Activated naive CD8-positive, alpha-beta T cell (primary cell): ENCODE results near the gene HBS1L.

Experiments
- H3K27ac Mint-ChIP-seq: one replicate; pipeline ENCODE4 v1.8.0; 2021; ENCODE audit warnings: mixed read lengths
- H3K27me3 Mint-ChIP-seq: one replicate; pipeline ENCODE4 v1.8.0; 2021; ENCODE audit warnings: mixed read lengths
- H3K36me3 Mint-ChIP-seq: one replicate; pipeline ENCODE4 v1.8.0; 2021; ENCODE audit warnings: mixed read lengths
- H3K4me1 Mint-ChIP-seq: one replicate; pipeline ENCODE4 v1.8.0; 2021; ENCODE audit warnings: low read depth, mixed read lengths
- H3K4me3 Mint-ChIP-seq: one replicate; pipeline ENCODE4 v1.8.0; 2021; ENCODE audit warnings: mild to moderate bottlenecking, mixed read lengths
- H3K9me3 Mint-ChIP-seq: one replicate; pipeline ENCODE4 v1.8.0; 2021; ENCODE audit warnings: low read depth, mixed read lengths

Gene HBS1L

GRCh38 chr6:135008941-135009290 is 45.7 kb downstream of the HBS1L start:
- H3K4me1 Mint-ChIP-seq, result peaks cover 32% of the 10 kb centered on the region
- peaks cover 19% of the 10 kb centered on the region for H3K36me3 Mint-ChIP-seq
- no peaks in the 10 kb centered on the region for H3K27me3 Mint-ChIP-seq
- H3K4me3 Mint-ChIP-seq, result no peak overlapping the region
- H3K9me3 Mint-ChIP-seq, result no peaks in the 10 kb centered on the region
- peak overlapping the region; percentile 87 for H3K27ac Mint-ChIP-seq

DNA sequence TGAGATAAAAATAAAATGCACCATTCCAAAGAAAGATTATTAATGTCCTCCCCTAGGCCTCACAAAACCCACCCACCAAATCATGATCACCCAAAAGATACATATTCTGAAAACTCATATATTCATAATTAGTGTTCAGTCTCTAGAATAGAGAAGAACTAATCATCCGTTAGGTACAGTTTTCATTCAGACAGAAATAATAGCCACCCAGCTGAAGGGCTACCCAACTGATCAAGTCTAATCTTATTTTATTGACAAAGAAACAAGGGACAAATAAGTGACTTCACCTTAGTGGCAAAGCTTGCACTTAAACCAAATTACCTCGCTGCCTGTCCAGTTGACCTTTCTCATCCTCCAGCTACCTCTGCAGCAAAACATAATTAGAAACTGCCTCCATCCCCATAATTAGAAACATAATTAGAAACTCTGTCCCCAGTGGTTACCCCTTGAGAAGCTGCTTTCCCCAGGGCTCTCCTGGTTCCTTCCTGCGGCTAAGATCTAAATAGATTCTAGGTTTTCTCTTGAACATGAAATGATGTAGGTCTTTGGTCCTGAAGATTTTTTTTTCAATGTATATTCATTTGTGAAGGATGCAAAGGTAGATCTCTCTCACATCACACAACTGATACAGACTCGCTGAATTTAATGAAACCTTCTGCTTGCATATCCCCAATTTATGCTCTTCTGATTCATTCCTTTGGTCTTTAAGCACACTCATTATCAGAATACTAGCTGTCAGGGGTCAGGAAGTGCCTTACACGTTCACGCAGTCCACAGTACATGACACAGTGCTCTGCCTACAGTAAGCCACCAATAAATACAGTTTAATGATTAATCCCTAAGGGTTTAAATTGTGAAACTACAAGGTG is 46.3 kb downstream of the HBS1L start:
- Mint-ChIP-seq H3K4me3 (peak overlapping the region; percentile 38), H3K27ac (peak overlapping the region; percentile 87), H3K9me3 (no peaks in the 10 kb centered on the region)

DNA sequence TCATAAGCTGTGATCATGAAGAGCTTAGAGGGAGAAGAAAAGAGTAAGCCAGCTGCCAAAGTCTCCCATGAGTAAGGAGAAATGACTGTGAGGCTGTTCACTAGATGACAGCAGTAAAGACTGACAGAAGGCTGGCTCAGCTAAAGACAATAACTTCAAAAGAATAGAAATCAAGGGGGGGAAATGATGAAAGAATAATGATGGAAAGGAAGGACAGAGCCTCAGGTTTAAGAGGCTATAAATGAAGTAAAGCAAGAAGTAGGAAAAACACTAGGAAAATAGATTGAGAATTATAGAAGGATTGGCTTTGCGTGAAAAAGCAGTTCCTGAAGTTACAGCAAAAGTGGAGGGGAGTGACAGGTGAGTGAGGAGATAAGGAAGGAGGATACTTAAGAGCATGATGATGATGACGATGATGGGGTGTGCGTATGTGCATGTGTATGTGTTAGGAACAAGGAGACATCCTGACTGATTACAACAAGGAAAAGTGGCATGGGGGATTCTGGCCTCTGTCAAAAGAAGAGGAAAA is 48.2 kb downstream of the HBS1L start:
- H3K4me3 Mint-ChIP-seq, result no peak overlapping the region
- peaks cover 9% of the 10 kb centered on the region for H3K36me3 Mint-ChIP-seq
- H3K27ac Mint-ChIP-seq, result no peak overlapping the region
- no peaks in the 10 kb centered on the region for H3K9me3 Mint-ChIP-seq
- H3K4me1 Mint-ChIP-seq, result peaks cover 18% of the 10 kb centered on the region
- H3K27me3 Mint-ChIP-seq, result no peaks in the 10 kb centered on the region

More for the DNA sequence above, 46.3 kb downstream of the HBS1L start:
- Mint-ChIP-seq H3K36me3 (peaks cover 19% of the 10 kb centered on the region), H3K27me3 (no peaks in the 10 kb centered on the region), H3K4me1 (peaks cover 27% of the 10 kb centered on the region)

- no peaks in the 10 kb centered on the region for H3K27me3 Mint-ChIP-seq
- H3K4me1 Mint-ChIP-seq, result peaks cover 8% of the 10 kb centered on the region
- H3K9me3 Mint-ChIP-seq, result no peaks in the 10 kb centered on the region
- peaks cover 9% of the 10 kb centered on the region for H3K36me3 Mint-ChIP-seq
- no peak overlapping the region for H3K4me3 Mint-ChIP-seq
- no peak overlapping the region for H3K27ac Mint-ChIP-seq
These were observed 50.2 kb downstream of the HBS1L start for GRCh38 chr6:135004399-135004798.

DNA sequence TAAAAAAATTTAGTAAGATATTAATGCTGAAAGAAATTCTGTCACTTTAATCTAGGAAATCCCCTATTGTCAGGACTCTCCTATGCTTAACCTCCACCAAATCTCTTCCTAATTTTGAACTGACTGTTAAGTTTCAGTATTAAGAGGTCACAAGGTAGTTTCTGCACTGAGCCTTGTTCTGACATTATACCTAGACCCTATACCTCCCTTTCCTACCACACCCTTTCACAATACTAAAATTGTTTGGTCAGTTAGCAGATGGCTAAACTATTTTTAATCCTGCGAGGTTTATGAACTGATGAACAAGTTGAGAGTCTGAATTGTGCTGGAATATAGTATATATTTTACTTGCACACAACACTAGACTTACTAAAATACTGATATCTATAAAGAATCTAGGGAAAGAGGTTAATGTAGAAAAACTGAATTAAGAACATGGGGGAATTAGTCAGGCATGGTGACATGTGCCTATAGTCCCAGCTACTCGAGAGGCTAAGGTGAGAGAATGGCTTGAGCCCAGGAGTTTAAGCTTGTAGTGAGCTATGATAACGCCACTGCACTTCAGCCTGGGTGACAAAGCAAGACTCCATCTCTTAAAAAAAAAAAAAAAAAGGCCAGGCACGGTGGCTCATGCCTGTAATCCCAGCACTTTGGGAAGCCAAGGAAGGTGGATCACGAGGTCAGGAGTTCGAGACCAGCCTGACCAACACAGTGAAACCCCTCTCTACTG is 51.5 kb downstream of the HBS1L start:
- Mint-ChIP-seq H3K4me1 (peaks cover 14% of the 10 kb centered on the region), H3K27ac (no peak overlapping the region), H3K9me3 (no peaks in the 10 kb centered on the region), H3K36me3 (peaks cover 7% of the 10 kb centered on the region), H3K27me3 (no peaks in the 10 kb centered on the region), H3K4me3 (no peak overlapping the region)

GRCh38 chr6:135002229-135002844 is 52.3 kb downstream of the HBS1L start:
- Mint-ChIP-seq H3K27ac (no peak overlapping the region), H3K36me3 (peaks cover 11% of the 10 kb centered on the region), H3K4me1 (peaks cover 22% of the 10 kb centered on the region), H3K9me3 (no peaks in the 10 kb centered on the region), H3K27me3 (no peaks in the 10 kb centered on the region), H3K4me3 (no peak overlapping the region)

DNA sequence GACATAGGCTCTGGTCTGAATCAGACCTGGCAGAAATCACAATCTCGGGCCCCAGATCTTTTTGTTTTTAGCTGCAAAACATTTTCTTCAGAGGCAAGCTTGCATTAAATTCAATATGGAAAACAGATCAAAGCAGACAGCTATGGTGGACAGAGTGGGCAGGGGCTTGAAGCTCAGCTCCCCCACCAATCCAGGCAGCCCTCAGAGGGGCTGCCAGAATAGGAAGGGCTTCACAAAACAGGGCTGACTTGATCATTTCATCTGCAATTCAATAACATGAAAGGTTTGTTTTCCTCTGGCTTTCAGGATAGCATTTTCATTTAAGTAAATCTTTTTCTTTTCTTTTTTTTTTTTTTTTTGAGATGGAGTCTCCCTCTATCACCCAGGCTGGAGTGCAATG is 55.5 kb downstream of the HBS1L start:
- Mint-ChIP-seq H3K4me3 (no peak overlapping the region), H3K27me3 (no peaks in the 10 kb centered on the region), H3K4me1 (peaks cover 29% of the 10 kb centered on the region), H3K36me3 (peaks cover 17% of the 10 kb centered on the region), H3K9me3 (no peaks in the 10 kb centered on the region), H3K27ac (no peak overlapping the region)

- H3K4me3 Mint-ChIP-seq, result peak overlapping the region; percentile 62
These were observed 57.3 kb downstream of the HBS1L start for GRCh38 chr6:134997133-134997995.

DNA sequence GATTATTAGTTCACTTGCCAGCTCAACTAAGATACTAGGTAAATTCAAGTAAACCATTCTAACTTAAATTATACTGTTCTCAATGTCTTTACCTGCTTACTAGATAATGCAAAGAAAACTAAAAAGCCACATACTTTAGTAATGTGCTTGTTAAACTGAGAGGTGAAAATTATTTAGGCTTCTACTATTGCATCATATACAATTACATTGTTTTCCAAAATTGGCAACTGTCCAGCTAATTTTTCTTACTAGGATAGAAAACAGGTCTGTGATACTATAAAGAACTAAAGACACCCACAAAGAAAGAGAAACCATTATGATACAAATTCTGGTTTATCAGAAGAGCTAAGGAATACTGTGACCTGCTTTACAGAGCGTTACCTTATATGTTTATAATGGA is 59.1 kb downstream of the HBS1L start:
- Mint-ChIP-seq H3K27ac (peak overlapping the region; percentile 22), H3K36me3 (peaks cover 19% of the 10 kb centered on the region), H3K9me3 (no peaks in the 10 kb centered on the region), H3K27me3 (no peaks in the 10 kb centered on the region), H3K4me3 (no peak overlapping the region), H3K4me1 (peaks cover 24% of the 10 kb centered on the region)

More at GRCh38 chr6:134997133-134997995, 57.3 kb downstream of the HBS1L start:
- H3K4me1 Mint-ChIP-seq, result peaks cover 24% of the 10 kb centered on the region
- H3K27ac Mint-ChIP-seq, result peak overlapping the region; percentile 94
- no peaks in the 10 kb centered on the region for H3K27me3 Mint-ChIP-seq
- H3K9me3 Mint-ChIP-seq, result no peaks in the 10 kb centered on the region
- H3K36me3 Mint-ChIP-seq, result peaks cover 17% of the 10 kb centered on the region

DNA sequence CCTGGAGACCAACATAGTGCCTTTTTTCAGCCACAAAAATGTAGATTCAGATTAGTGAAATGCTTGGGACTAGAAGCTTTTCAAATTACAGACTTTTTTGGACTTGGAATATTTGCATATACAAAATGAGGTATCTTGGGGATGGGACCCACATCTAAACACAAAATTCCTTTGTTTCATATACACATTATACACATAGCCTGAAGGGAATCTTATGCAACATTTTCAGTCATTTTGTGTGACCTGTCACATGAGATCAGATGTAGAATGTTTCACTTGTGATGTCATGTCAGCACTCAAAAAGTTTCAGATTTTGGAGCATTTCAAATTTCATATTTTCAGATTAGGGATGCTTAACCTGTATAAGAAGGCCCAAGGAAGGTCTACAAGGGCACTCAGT is 60.2 kb downstream of the HBS1L start:
- Mint-ChIP-seq H3K36me3 (peaks cover 23% of the 10 kb centered on the region), H3K27ac (no peak overlapping the region), H3K4me3 (no peak overlapping the region), H3K9me3 (no peaks in the 10 kb centered on the region), H3K27me3 (no peaks in the 10 kb centered on the region), H3K4me1 (peaks cover 25% of the 10 kb centered on the region)

- H3K9me3 Mint-ChIP-seq, result no peaks in the 10 kb centered on the region
- H3K36me3 Mint-ChIP-seq, result peaks cover 16% of the 10 kb centered on the region
- H3K27me3 Mint-ChIP-seq, result no peaks in the 10 kb centered on the region
- no peak overlapping the region for H3K4me3 Mint-ChIP-seq
- H3K27ac Mint-ChIP-seq, result no peak overlapping the region
- peaks cover 9% of the 10 kb centered on the region for H3K4me1 Mint-ChIP-seq
These were observed 62.5 kb downstream of the HBS1L start for GRCh38 chr6:134992155-134992554.

DNA sequence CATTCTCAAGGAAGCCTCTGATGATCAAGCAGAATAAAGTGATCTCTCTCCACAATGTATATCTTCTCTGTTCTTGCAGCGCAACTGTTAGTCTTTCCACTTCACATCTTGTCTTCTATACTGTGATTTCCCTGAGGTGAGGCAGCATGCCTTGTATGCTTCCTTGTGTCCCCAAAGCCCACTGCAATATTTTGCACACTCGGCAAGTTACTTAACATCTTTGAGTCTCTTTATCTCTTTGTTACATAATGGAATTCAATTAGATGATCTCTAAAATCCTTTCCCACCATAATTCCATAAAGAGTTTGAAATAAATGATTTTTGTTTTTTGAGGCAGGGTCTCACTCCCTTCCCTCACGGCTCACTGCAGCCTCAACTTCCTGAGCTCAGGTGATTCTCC is 64.4 kb downstream of the HBS1L start:
- no peak overlapping the region for H3K27ac Mint-ChIP-seq
- peaks cover 12% of the 10 kb centered on the region for H3K36me3 Mint-ChIP-seq
- H3K4me1 Mint-ChIP-seq, result peaks cover 5% of the 10 kb centered on the region
- no peak overlapping the region for H3K4me3 Mint-ChIP-seq
- H3K9me3 Mint-ChIP-seq, result no peaks in the 10 kb centered on the region
- H3K27me3 Mint-ChIP-seq, result no peaks in the 10 kb centered on the region

DNA sequence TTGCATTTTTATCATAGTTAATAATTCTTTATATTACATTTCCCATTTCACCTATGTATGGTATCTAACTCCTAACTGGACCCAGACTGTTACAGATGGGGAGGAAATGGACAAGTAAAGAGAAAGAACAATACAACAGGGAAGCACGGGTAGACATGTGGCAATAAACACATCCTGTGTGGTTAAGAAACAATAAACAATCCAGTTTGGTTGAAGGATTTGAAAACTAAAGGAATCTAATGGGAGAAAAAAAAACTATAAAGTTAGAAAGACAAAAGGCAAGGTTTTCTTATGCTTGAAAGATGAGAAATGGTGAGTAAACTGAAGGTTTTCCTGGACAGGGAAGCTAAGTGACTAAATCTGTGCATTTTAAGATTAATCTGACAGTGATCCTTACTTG is 69.8 kb downstream of the HBS1L start:
- Mint-ChIP-seq H3K4me3 (no peak overlapping the region), H3K9me3 (no peaks in the 10 kb centered on the region), H3K4me1 (peaks cover 36% of the 10 kb centered on the region), H3K27ac (peak overlapping the region; percentile 35), H3K27me3 (no peaks in the 10 kb centered on the region), H3K36me3 (peaks cover 33% of the 10 kb centered on the region)

GRCh38 chr6:134983823-134984222 is 70.8 kb downstream of the HBS1L start:
- H3K9me3 Mint-ChIP-seq, result no peaks in the 10 kb centered on the region
- no peak overlapping the region for H3K4me3 Mint-ChIP-seq
- H3K27ac Mint-ChIP-seq, result no peak overlapping the region
- H3K4me1 Mint-ChIP-seq, result peaks cover 45% of the 10 kb centered on the region
- no peaks in the 10 kb centered on the region for H3K27me3 Mint-ChIP-seq
- peaks cover 35% of the 10 kb centered on the region for H3K36me3 Mint-ChIP-seq
